Stimulated activated CD4-positive, alpha-beta T cell treated with anti-CD3 and anti-CD28 coated beads, Interleukin-1b, Interleukin-23, amount 100 ng/mL, for 48 hours (primary cell): Measurements from ENCODE around the gene MBNL3.
"Not testable (repeated sequence)": the region's sequence is repeated elsewhere in the genome, so short reads cannot be mapped to it uniquely, and the experiment has no call there.

Experiments
- DNase-seq: peaks from one replicate; pipeline ENCODE4 v3.0.0-alpha.2; 2020

Gene MBNL3

GRCh38 chrX:132474544-132475248, 14.1 kb downstream of the MBNL3 start:
- DNase-seq: no peak

GRCh38 chrX:132472397-132472796, 16.4 kb downstream of the MBNL3 start:
- DNase-seq: no peak

- DNase-seq: no peak
Measured at GRCh38 chrX:132470831-132471230, 18.0 kb downstream of the MBNL3 start.

- DNase-seq: no peak
Measured at GRCh38 chrX:132470179-132470578, 18.7 kb downstream of the MBNL3 start.

GRCh38 chrX:132468454-132468853, 20.4 kb downstream of the MBNL3 start:
- no peak for DNase-seq

GRCh38 chrX:132467989-132468388, 20.8 kb downstream of the MBNL3 start:
- no peak for DNase-seq

- DNase-seq: no peak
Measured at GRCh38 chrX:132467026-132467425, 21.8 kb downstream of the MBNL3 start.

GRCh38 chrX:132463411-132463810, 25.4 kb downstream of the MBNL3 start:
- DNase-seq: no peak

GRCh38 chrX:132461886-132462285, 27.0 kb downstream of the MBNL3 start:
- no peak for DNase-seq

- DNase-seq: no peak
Measured at GRCh38 chrX:132452911-132453550, 35.8 kb downstream of the MBNL3 start.

- not testable (repeated sequence) for DNase-seq
Measured at GRCh38 chrX:132445909-132446308, 42.9 kb downstream of the MBNL3 start.

GRCh38 chrX:132444936-132445335, 43.9 kb downstream of the MBNL3 start:
- no peak for DNase-seq

- DNase-seq: no peak
Measured at GRCh38 chrX:132443196-132444135, 45.4 kb downstream of the MBNL3 start.

GRCh38 chrX:132442691-132443090, 46.1 kb downstream of the MBNL3 start:
- DNase-seq: no peak

- DNase-seq: no peak
Measured at GRCh38 chrX:132435222-132435621, 53.6 kb downstream of the MBNL3 start.

GRCh38 chrX:132433551-132433950, 55.3 kb downstream of the MBNL3 start:
- DNase-seq: no peak

GRCh38 chrX:132433001-132433400, 55.8 kb downstream of the MBNL3 start:
- no peak for DNase-seq

- no peak for DNase-seq
Measured at GRCh38 chrX:132428896-132429295, 59.9 kb downstream of the MBNL3 start.

GRCh38 chrX:132426695-132427281, 62.0 kb downstream of the MBNL3 start:
- no peak for DNase-seq

- no peak for DNase-seq
Measured at GRCh38 chrX:132425744-132426318, 63.0 kb downstream of the MBNL3 start.

GRCh38 chrX:132423323-132423722, 65.5 kb downstream of the MBNL3 start:
- no peak for DNase-seq

GRCh38 chrX:132415012-132415411, 73.8 kb downstream of the MBNL3 start:
- no peak for DNase-seq

- no peak for DNase-seq
Measured at GRCh38 chrX:132414404-132414803, 74.4 kb downstream of the MBNL3 start.
